Lung (tissue), 12 donors: ENCODE measurements around the gene PRX. TPM values are rescaled to one million over a fixed set of nuclear protein-coding genes. Genes with fewer than 3 reads are reported as not detected.
A peak's percentile ranks its signal among the peaks of the same experiment; 100 is the strongest.

Experiments
- ATAC-seq: fragments of 200-7000 bp; cut with Tn5 transposase; one replicate; pipeline ENCODE4 v1.9.1; 2020; ENCODE audit warnings: moderate number of reproducible peaks; ENCODE audit not compliant: insufficient read depth, low FRiP score
- DNase-seq, 3 donors: peaks; one replicate each; pipeline ENCODE4 v3.0.0-alpha.2; 2013 to 2017
- H3K27ac ChIP-seq, 2 donors: one replicate each; pipeline ENCODE4 v1.5.1; 2013; ENCODE audit warnings: mild to moderate bottlenecking in 2 of 2, moderate library complexity in 2 of 2, control low read depth in 1 of 2, inconsistent platforms in 1 of 2, low read depth in 1 of 2, low read length in 1 of 2
- H3K27me3 ChIP-seq, 3 donors: one replicate each; pipeline ENCODE4 v1.5.1; 2013; ENCODE audit warnings: low read length in 2 of 3; ENCODE audit not compliant: control insufficient read depth in 3 of 3, insufficient read depth in 3 of 3
- H3K36me3 ChIP-seq, 4 donors: one replicate each; pipeline ENCODE4 v1.5.1; 2013; ENCODE audit warnings: low read length in 4 of 4, mild to moderate bottlenecking in 1 of 4, moderate library complexity in 1 of 4; ENCODE audit not compliant: control insufficient read depth in 4 of 4, insufficient read depth in 4 of 4
- H3K4me1 ChIP-seq, 5 donors: one replicate each; pipeline ENCODE4 v1.5.1; 2013; ENCODE audit warnings: low read length in 5 of 5, mild to moderate bottlenecking in 2 of 5, moderate library complexity in 1 of 5; ENCODE audit not compliant: control insufficient read depth in 5 of 5, insufficient read depth in 5 of 5
- H3K4me3 ChIP-seq: one replicate; pipeline ENCODE4 v1.5.1; 2013; ENCODE audit warnings: mild to moderate bottlenecking, control low read depth, moderate library complexity
- H3K9ac ChIP-seq, 2 donors: one replicate each; pipeline ENCODE4 v1.5.1; 2013; ENCODE audit warnings: low read length in 2 of 2, control low read depth in 1 of 2; ENCODE audit not compliant: insufficient read depth in 1 of 2
- H3K9me3 ChIP-seq, 4 donors: one replicate each; pipeline ENCODE4 v1.5.1; 2013; ENCODE audit warnings: low read length in 3 of 4, mild to moderate bottlenecking in 1 of 4, moderate library complexity in 1 of 4; ENCODE audit not compliant: control insufficient read depth in 4 of 4, insufficient read depth in 3 of 4
- CTCF ChIP-seq: IDR thresholded peaks from 2 replicates; pipeline ENCODE4 v1.5.1; 2012; ENCODE audit warnings: mild to moderate bottlenecking; ENCODE audit errors: control extremely low read depth, extremely low read depth
- whole genome bisulfite sequencing, 2 donors: extraction: QIAGEN DNeasy Blood & Tissue Kit; methylation state at CpG; one replicate each; pipeline ENCODE4 v1.1.7; 2013; 5-methylcytosine and 5-hydroxymethylcytosine counted together
- polyA plus RNA-seq, 2 donors: library from polyadenylated mRNA; stranded (reverse); fragments of 200-250 nt; gene quantifications; one replicate each; pipeline ENCODE4 v1.2.1, GENCODE V29; 2013
- total RNA-seq, 2 donors: library from RNA; depleted of rRNA in 1 of 2; stranded (reverse); fragments of >200 nt in 1 of 2; gene quantifications; one replicate each; pipeline ENCODE4 v1.2.1, GENCODE V29; 2014 to 2021
- donor health status: control.
- donor health status: control.
- donor health status: Bipolar disorder and iron deficiency.
- donor health status: healthy.
- donor health status: DM: yes; HTN: yes; CAD: no.

PRX gene
- total and polyA plus RNA-seq, 4 donors, result 16.9 to 43.8 (median 27.9) TPM

- H3K9ac ChIP-seq, result no peak overlapping the region
- peaks cover 0 to 13% (median 1%) of the 10 kb centered on the region in 4 donors for H3K36me3 ChIP-seq
- TF ChIP-seq CTCF, result no peak
- H3K27ac ChIP-seq, result no peak overlapping the region
- no peaks in the 10 kb centered on the region for H3K27me3 ChIP-seq
- no peak overlapping the region for H3K4me3 ChIP-seq
- peaks cover 0 to 17% (median 4%) of the 10 kb centered on the region in 5 donors for H3K4me1 ChIP-seq
- H3K9me3 ChIP-seq, result no peaks in the 10 kb centered on the region
- WGBS, 2 donors, result 48 to 60% methylated on average over 5 of the region's 5 CpGs
- no peak for DNase-seq
- ATAC-seq, result no peak
Observed at GRCh38 chr19:40363069-40363468, 50.1 kb downstream of the PRX start.

GRCh38 chr19:40362160-40362559, 51.0 kb downstream of the PRX start:
- H3K4me3 ChIP-seq, result no peak overlapping the region
- no peak overlapping the region for H3K9ac ChIP-seq
- H3K9me3 ChIP-seq, result no peaks in the 10 kb centered on the region
- DNase-seq (no peak), ATAC-seq (no peak)
- H3K27ac ChIP-seq, result no peak overlapping the region
- no peak for TF ChIP-seq CTCF
- 90 to 94% methylated on average over 3 of the region's 3 CpGs for WGBS, 2 donors
- H3K4me1 ChIP-seq, result peaks cover 0 to 19% (median 0%) of the 10 kb centered on the region in 5 donors
- peaks cover 0 to 5% (median 1%) of the 10 kb centered on the region in 4 donors for H3K36me3 ChIP-seq
- H3K27me3 ChIP-seq, result no peaks in the 10 kb centered on the region

GRCh38 chr19:40360708-40361241, 52.4 kb downstream of the PRX start:
- peaks cover 0 to 13% (median 3%) of the 10 kb centered on the region in 5 donors for H3K4me1 ChIP-seq
- no peak for ATAC-seq
- H3K27me3 ChIP-seq, result no peaks in the 10 kb centered on the region

More at GRCh38 chr19:40360708-40361241, 52.4 kb downstream of the PRX start:
- WGBS, 2 donors, result 51 to 61% methylated on average over 12 of the region's 12 CpGs
- TF ChIP-seq CTCF, result no peak
- peaks cover 0 to 2% (median under 1%) of the 10 kb centered on the region in 4 donors for H3K36me3 ChIP-seq
- peak overlapping the region in 1 of 2 donors; percentile 35 for H3K27ac ChIP-seq
- H3K9me3 ChIP-seq, result no peaks in the 10 kb centered on the region
- no peak overlapping the region for H3K9ac ChIP-seq
- DNase-seq, result peak in 1 of 3 donors; percentile 8
- no peak overlapping the region for H3K4me3 ChIP-seq
